DND-41 (cell line): Measurements from ENCODE around the gene TMEM258.

Experiments
- EZH2 ChIP-seq: IDR thresholded peaks from 3 replicates; pipeline ENCODE4 v1.6.1; 2012; ENCODE audit warnings: borderline replicate concordance, low read depth, mild to moderate bottlenecking, moderate library complexity, low read length, inconsistent platforms; ENCODE audit not compliant: severe bottlenecking
- TF ChIP-seq, protein P1 (sequence below): IDR thresholded peaks from 2 replicates; pipeline ENCODE4 v1.5.1; 2012; ENCODE audit warnings: borderline replicate concordance, low read length, moderate library complexity, mild to moderate bottlenecking; ENCODE audit not compliant: poor library complexity, severe bottlenecking; ENCODE audit errors: extremely low read depth

GRCh38 chr11:61838921-61839320 lies 46.5 kb upstream of the TMEM258 start:
- TF ChIP-seq, protein P1, sequence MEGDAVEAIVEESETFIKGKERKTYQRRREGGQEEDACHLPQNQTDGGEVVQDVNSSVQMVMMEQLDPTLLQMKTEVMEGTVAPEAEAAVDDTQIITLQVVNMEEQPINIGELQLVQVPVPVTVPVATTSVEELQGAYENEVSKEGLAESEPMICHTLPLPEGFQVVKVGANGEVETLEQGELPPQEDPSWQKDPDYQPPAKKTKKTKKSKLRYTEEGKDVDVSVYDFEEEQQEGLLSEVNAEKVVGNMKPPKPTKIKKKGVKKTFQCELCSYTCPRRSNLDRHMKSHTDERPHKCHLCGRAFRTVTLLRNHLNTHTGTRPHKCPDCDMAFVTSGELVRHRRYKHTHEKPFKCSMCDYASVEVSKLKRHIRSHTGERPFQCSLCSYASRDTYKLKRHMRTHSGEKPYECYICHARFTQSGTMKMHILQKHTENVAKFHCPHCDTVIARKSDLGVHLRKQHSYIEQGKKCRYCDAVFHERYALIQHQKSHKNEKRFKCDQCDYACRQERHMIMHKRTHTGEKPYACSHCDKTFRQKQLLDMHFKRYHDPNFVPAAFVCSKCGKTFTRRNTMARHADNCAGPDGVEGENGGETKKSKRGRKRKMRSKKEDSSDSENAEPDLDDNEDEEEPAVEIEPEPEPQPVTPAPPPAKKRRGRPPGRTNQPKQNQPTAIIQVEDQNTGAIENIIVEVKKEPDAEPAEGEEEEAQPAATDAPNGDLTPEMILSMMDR: no peak
- TF ChIP-seq EZH2: no peak
